ENCODE results near the gene DUSP1. TPM values are rescaled to one million over a fixed set of nuclear protein-coding genes. Genes with fewer than 3 reads are reported as not detected.

DUSP1 gene
- total RNA-seq, 1 donor from 2014 or later, result 91.7 TPM

DNA sequence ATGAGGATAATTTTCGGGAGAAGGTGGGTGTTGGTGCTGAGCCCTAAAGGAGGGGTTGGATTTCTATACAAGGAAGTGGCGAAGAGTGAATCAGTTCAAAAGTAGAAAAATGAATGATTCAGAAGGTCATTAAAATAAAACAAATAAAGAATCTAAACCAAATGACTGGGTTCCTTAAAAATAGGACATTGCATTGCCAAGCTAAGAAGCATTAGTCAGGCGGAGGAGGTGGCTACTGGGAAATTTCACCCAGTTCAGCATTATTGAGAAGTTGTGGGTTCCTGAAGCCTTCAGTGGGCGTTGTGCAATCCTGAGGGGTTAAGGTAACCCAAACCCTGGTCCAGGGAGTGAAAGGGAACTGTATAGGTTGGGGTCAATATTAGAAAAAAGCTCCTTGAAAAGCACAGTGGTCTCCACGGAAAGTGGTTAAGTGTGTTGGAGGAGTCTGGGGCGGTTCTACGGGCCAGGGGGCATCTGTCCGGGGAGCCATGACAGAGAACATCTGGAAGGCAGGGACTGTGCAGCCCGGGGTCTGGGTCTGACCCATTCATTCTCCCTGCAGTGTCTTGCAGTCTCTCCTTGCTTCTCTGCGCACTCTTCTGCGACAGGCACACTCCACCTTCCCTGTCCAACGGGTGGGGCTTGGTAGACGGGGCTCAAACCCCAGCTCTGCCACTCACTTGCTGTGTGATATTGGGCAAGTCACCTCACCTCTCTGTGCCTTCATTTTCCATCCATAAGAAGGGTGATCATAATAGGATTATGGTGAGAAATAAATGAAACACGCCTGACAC, 27.6 kb upstream of the DUSP1 start:
- H3K27ac Mint-ChIP-seq (ENCODE audit: unreplicated experiment), result no peak overlapping the region
- H3K9me3 Mint-ChIP-seq (ENCODE audit: unreplicated experiment), result peaks cover 1% of the 10 kb centered on the region
- TF ChIP-seq CTCF (IDR thresholded peaks at IDR 0.05; ENCODE audit: partially characterized antibody, unreplicated experiment), result no peak
- H3K27me3 Mint-ChIP-seq (ENCODE audit: unreplicated experiment), result peaks cover 3% of the 10 kb centered on the region
- DNase-seq, result no peak
- H3K36me3 Mint-ChIP-seq (ENCODE audit: unreplicated experiment), result no peaks in the 10 kb centered on the region
- H3K4me3 Mint-ChIP-seq (ENCODE audit: unreplicated experiment), result no peak overlapping the region
- H3K4me1 Mint-ChIP-seq (ENCODE audit: low read depth, unreplicated experiment), result peaks cover 2% of the 10 kb centered on the region

GRCh38 chr5:172797771-172798191, 26.8 kb upstream of the DUSP1 start:
- no peak for DNase-seq
- Mint-ChIP-seq H3K9me3 (ENCODE audit: unreplicated experiment) (peaks cover 1% of the 10 kb centered on the region), H3K27ac (ENCODE audit: unreplicated experiment) (no peak overlapping the region), H3K27me3 (ENCODE audit: unreplicated experiment) (peaks cover 6% of the 10 kb centered on the region), H3K4me1 (ENCODE audit: low read depth, unreplicated experiment) (peaks cover 2% of the 10 kb centered on the region), H3K4me3 (ENCODE audit: unreplicated experiment) (no peak overlapping the region), H3K36me3 (ENCODE audit: unreplicated experiment) (no peaks in the 10 kb centered on the region)
- TF ChIP-seq CTCF (IDR thresholded peaks at IDR 0.05; ENCODE audit: partially characterized antibody, unreplicated experiment), result no peak

DNA sequence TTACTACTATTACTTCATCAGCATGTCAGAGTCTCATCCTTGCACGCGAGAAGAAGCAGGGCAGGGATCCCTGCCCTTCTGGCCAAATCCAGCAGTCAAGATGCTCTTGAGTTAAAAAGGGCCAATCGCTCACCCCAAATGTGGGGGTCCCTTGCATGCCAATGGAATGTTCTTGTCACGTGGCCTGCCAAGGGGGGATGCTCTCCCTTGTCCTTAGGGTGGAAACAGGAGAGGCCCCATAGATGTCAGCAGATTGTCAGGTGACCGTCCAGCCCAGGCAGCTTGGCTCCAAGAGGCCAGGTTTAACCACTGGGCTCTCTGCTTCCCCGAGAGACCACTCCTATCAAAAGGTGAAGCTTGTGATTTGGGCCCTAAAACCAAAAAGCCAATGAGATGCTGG, 25.3 kb upstream of the DUSP1 start:
- no peak for DNase-seq

DNA sequence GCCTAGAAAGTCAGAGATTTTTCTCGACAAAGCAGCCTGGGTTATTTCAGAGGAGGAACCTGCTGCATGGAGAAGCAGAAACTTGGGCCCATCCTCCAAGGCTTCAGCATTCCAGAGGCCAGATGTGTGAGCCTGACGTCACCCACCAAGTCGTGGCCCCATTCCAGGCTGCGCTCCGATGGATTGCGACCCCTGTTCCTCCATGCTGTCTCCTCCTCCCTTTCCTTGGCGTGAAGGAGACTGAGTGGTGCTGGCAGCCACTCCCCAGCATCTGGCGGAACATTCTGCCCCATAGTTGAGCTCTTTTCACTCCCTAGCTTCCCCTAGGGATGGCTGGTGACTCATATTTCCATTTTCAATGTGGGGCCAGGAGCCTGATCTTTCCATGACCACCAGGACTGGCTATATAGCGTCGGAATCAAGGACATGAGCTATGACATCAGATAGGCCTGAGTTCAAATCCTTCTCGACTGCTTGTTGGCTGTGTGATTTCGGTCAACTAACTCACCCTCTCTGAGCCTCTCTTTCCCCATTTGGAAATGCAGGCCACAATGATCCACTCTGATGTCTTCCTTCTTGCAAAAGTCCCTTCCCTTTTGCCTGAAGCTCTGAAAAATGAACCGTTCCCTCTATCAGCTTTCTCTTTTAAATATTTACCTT, 24.5 kb upstream of the DUSP1 start:
- Mint-ChIP-seq H3K27me3 (ENCODE audit: unreplicated experiment) (peaks cover 6% of the 10 kb centered on the region), H3K4me3 (ENCODE audit: unreplicated experiment) (no peak overlapping the region), H3K36me3 (ENCODE audit: unreplicated experiment) (no peaks in the 10 kb centered on the region), H3K4me1 (ENCODE audit: low read depth, unreplicated experiment) (peaks cover 2% of the 10 kb centered on the region), H3K9me3 (ENCODE audit: unreplicated experiment) (peaks cover 3% of the 10 kb centered on the region), H3K27ac (ENCODE audit: unreplicated experiment) (no peak overlapping the region)
- TF ChIP-seq CTCF (IDR thresholded peaks at IDR 0.05; ENCODE audit: partially characterized antibody, unreplicated experiment), result no peak
- DNase-seq, result no peak

More for the DNA sequence above, 25.3 kb upstream of the DUSP1 start:
- Mint-ChIP-seq H3K27ac (ENCODE audit: unreplicated experiment) (no peak overlapping the region), H3K27me3 (ENCODE audit: unreplicated experiment) (peaks cover 6% of the 10 kb centered on the region), H3K36me3 (ENCODE audit: unreplicated experiment) (no peaks in the 10 kb centered on the region), H3K4me3 (ENCODE audit: unreplicated experiment) (no peak overlapping the region), H3K4me1 (ENCODE audit: low read depth, unreplicated experiment) (peaks cover 2% of the 10 kb centered on the region), H3K9me3 (ENCODE audit: unreplicated experiment) (peaks cover 3% of the 10 kb centered on the region)
- no peak for TF ChIP-seq CTCF (IDR thresholded peaks at IDR 0.05; ENCODE audit: partially characterized antibody, unreplicated experiment)
